Osteoblast (primary cell): ENCODE measurements around the gene GRK2. TPM values are rescaled to one million over a fixed set of nuclear protein-coding genes. Genes with fewer than 3 reads are reported as not detected.

Experiments used
- DNase-seq: peaks from one replicate; pipeline ENCODE4 v3.0.0; 2011; ENCODE audit warnings: low spot score, mixed read lengths; ENCODE audit not compliant: insufficient read length; ENCODE audit errors: missing footprints
- H2AFZ ChIP-seq: 2 replicates; pipeline ENCODE4 v1.6.0; 2011; ENCODE audit warnings: mild to moderate bottlenecking, low read length
- H3K27ac ChIP-seq: 2 replicates; pipeline ENCODE4 v1.5.1; 2011; ENCODE audit warnings: mild to moderate bottlenecking, low read depth, low read length, moderate library complexity
- H3K27me3 ChIP-seq: 2 replicates; pipeline ENCODE4 v1.6.0; 2012; ENCODE audit warnings: mild to moderate bottlenecking, control low read depth, inconsistent platforms, low read length, moderate library complexity; ENCODE audit not compliant: insufficient read depth
- H3K36me3 ChIP-seq: 2 replicates; pipeline ENCODE4 v1.5.1; 2011; ENCODE audit warnings: mild to moderate bottlenecking, low read length, control low read depth, moderate library complexity; ENCODE audit not compliant: insufficient read depth
- H3K4me1 ChIP-seq: 2 replicates; pipeline ENCODE4 v1.5.1; 2011; ENCODE audit warnings: mild to moderate bottlenecking, low read length, control low read depth, moderate library complexity; ENCODE audit not compliant: insufficient read depth
- H3K4me2 ChIP-seq: 2 replicates; pipeline ENCODE4 v1.6.0; 2011; ENCODE audit warnings: mild to moderate bottlenecking, low read length; ENCODE audit not compliant: insufficient read depth
- H3K4me3 ChIP-seq: fragments of 200-600 bp; sonication (generic); 3 replicates; pipeline ENCODE4 v1.5.1; 2012; ENCODE audit warnings: mild to moderate bottlenecking, low read length, inconsistent platforms; ENCODE audit not compliant: insufficient read depth
- H3K79me2 ChIP-seq: 2 replicates; pipeline ENCODE4 v1.6.0; 2012; ENCODE audit warnings: mild to moderate bottlenecking, low read length, control low read depth, inconsistent platforms; ENCODE audit not compliant: insufficient read depth
- H3K9me3 ChIP-seq: 2 replicates; pipeline ENCODE4 v1.5.1; 2011; ENCODE audit warnings: low read depth, low read length, control low read depth
- H4K20me1 ChIP-seq: 2 replicates; pipeline ENCODE4 v1.6.0; 2012; ENCODE audit warnings: mild to moderate bottlenecking, low read length, control low read depth; ENCODE audit not compliant: insufficient read depth
- total RNA-seq: library from RNA; depleted of rRNA; stranded (reverse); fragments of >200 nt; gene quantifications from 2 replicates; pipeline ENCODE4 v1.2.3, GENCODE V29; 2012
- TF ChIP-seq, protein P1 (sequence below): IDR thresholded peaks from 2 replicates; pipeline ENCODE4 v1.5.1; 2011; ENCODE audit warnings: mild to moderate bottlenecking, low read depth, low read length, moderate library complexity; ENCODE audit errors: extremely low read depth

Gene GRK2
- total RNA-seq, 1 donor: 21.4 TPM

DNA sequence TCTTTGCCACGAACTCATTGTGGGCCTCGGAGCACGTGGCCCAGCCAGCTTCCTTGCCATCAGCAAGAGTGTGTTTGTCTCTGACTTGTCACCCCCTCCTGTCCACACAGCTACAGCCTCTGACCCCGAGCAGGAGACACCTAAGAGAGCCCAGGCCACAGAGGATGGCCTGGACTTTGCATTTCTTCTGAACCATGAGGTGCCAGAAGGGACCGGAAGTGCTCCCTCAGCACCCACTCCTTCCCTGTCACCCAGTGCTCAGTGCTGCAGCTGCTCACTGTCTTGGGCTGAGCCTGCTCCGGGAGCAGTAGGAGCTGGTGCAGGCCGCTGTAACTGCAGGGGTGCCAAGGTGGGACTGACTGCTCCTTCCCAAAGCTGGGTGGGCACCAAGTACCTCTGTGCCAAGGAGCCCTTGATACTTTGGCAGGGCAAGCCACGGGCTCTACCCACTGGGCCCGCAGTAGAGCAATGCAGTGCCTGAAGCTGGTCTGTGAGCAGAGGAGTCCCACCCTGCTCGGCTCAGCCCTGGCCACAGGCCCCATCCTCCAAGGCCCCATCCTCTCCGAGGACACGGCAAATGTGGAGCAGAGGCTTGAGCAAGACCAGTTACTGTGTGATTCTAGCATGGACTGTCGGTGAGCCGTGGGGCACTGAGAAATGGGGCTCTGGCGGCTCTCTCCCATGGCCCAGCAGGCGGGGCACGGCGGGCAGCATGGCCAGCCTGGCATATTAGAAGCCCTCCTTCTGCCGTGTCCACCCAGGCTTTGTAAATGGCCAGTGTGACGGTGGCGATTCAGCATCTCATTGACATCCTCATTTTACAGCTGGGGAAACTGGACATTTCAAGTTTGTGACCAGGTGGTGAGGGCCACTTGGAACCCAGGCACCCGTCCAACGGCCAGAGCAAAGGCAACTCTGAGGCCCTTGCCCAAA lies 6.3 kb downstream of the GRK2 start:
- peaks cover 48% of the 10 kb centered on the region for H4K20me1 ChIP-seq
- peak overlapping the region; percentile 1 for H3K27ac ChIP-seq
- peak; percentile 87 for DNase-seq

DNA sequence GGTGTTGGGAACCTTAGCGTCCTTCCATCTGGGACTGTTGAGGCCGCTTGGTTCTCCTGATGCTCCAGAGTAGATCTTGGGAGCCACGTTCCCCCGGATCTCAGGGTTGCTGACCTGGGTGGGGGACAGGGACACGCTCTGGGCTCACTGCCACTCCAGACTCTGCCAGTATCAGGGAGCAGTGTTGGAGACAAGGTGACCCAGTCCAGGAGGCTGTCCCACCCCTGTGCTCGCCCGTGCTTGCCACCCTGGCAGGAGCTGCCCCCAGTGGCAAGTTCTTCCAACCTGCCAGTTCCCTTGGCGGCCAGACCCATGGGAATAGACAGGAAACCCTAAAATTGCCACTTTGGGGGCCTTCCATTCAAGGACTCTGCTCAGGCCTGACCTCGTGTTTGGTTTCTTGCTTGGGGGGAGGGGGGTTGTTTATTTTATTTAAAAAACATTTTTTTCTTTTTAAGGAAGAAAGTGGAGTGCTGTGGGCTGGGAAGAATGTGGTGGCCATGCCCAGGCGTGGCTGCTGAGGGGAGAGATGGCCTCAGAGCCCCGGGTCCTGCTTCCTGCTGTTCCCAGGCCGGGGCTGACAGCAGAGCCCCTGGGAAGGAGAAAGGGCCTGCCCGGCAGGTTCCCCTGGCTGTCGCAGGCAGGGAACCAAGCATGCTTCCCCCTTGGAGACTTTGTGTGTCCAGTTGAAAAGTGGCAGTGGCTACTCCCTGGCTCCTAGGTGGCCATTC lies 7.2 kb downstream of the GRK2 start:
- Histone ChIP-seq H3K79me2 (peaks cover 100% of the 10 kb centered on the region), H2AFZ (no peak overlapping the region), H3K27me3 (no peaks in the 10 kb centered on the region), H3K9me3 (no peaks in the 10 kb centered on the region), H3K4me3 (no peak overlapping the region), H3K4me2 (no peak overlapping the region), H3K4me1 (peaks cover 58% of the 10 kb centered on the region), H4K20me1 (peaks cover 40% of the 10 kb centered on the region), H3K27ac (peak overlapping the region; percentile 1), H3K36me3 (peaks cover 6% of the 10 kb centered on the region)
- TF ChIP-seq, protein P1, sequence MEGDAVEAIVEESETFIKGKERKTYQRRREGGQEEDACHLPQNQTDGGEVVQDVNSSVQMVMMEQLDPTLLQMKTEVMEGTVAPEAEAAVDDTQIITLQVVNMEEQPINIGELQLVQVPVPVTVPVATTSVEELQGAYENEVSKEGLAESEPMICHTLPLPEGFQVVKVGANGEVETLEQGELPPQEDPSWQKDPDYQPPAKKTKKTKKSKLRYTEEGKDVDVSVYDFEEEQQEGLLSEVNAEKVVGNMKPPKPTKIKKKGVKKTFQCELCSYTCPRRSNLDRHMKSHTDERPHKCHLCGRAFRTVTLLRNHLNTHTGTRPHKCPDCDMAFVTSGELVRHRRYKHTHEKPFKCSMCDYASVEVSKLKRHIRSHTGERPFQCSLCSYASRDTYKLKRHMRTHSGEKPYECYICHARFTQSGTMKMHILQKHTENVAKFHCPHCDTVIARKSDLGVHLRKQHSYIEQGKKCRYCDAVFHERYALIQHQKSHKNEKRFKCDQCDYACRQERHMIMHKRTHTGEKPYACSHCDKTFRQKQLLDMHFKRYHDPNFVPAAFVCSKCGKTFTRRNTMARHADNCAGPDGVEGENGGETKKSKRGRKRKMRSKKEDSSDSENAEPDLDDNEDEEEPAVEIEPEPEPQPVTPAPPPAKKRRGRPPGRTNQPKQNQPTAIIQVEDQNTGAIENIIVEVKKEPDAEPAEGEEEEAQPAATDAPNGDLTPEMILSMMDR: no peak
- DNase-seq: peak; percentile 92

More for the DNA sequence above, 6.3 kb downstream of the GRK2 start:
- Histone ChIP-seq H3K4me2 (no peak overlapping the region), H3K9me3 (no peaks in the 10 kb centered on the region), H3K4me3 (no peak overlapping the region), H2AFZ (no peak overlapping the region), H3K27me3 (no peaks in the 10 kb centered on the region), H3K36me3 (peaks cover 8% of the 10 kb centered on the region), H3K79me2 (peaks cover 100% of the 10 kb centered on the region), H3K4me1 (peaks cover 61% of the 10 kb centered on the region)
- TF ChIP-seq, protein P1: no peak

DNA sequence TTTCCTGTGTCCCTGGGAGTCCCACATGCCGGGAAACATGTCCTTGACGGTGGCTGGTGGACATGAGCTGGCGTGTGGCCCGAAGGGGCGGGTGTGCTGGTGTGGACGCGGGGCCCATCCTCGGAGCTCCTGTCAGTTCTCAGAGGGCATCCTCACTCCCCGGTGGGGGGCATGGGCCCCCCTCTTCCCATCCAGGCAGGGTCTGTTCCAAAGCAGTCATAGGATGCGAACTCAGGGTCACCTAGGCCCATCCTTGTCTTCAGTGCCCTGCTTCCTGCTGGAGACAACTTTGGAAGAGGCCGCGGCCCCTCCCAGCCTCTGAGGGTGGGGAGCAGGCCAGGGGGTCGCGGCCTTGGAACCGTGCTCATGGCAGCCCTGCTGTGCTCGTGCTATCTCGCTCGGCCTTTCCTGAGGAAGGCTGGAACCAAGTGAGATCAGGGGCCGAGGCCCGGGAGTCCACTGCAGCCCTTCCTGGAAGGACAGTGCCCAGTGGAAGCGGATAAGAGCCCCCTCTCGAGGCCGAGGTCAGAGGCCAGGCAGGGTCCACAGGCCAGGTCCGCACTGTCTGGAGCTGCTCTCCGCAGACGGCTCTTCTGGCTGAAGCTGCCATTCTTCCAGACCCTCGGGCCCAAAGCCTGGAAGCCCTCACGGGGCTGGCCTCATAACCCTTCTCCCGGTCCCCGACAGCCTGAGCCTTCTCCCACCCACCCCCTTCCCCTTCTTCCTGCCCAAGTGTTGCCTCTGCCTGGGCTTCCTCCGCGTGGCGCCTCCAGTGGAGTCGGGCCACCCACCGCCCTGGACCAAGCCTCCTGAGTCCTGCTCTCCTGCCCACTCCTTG lies 8.7 kb downstream of the GRK2 start:
- H3K79me2 ChIP-seq: peaks cover 97% of the 10 kb centered on the region
- no peaks in the 10 kb centered on the region for H3K27me3 ChIP-seq
- TF ChIP-seq, protein P1: no peak
- no peak overlapping the region for H3K4me2 ChIP-seq
- H3K36me3 ChIP-seq: peaks cover 9% of the 10 kb centered on the region
- H3K4me1 ChIP-seq: peaks cover 51% of the 10 kb centered on the region
- peak; percentile 62 for DNase-seq
- no peaks in the 10 kb centered on the region for H3K9me3 ChIP-seq
- no peak overlapping the region for H3K4me3 ChIP-seq
- no peak overlapping the region for H3K27ac ChIP-seq
- H2AFZ ChIP-seq: no peak overlapping the region
- H4K20me1 ChIP-seq: peaks cover 26% of the 10 kb centered on the region
